ENCODE measurements around the gene RO60. TPM values are rescaled to one million over a fixed set of nuclear protein-coding genes. Genes with fewer than 3 reads are reported as not detected.

RO60 gene
- polyA plus RNA-seq, 1 donor from 2014 or later, result 36.7 TPM

DNA sequence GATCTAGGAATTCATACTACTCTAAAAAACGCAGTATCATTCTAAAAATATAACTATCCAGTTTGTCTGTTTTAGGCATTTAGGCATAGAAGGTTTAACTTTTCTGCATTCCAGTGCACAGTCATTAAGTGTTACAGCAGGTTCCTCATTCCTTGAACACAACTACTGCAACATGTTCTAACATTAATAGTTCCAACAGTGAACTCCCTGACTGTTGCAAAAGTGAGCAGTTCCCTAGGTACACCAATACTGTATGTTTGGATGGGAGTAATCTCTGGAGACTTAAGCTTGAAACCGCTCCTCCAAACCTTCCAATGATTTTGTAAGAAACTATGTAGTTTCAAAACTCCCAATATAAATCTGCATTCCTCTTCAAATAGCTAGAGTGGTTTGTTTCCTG, 46.4 kb upstream of the RO60 start:
- Histone ChIP-seq H2AFZ (ENCODE audit: low read depth, low read length) (no peak overlapping the region), H3K79me2 (replicated peaks; ENCODE audit: insufficient read depth, low read length) (no peaks in the 10 kb centered on the region), H3K9me2 (ENCODE audit: insufficient read depth, low read length) (no peaks in the 10 kb centered on the region), H3K4me2 (ENCODE audit: low read length) (no peak overlapping the region), H4K20me1 (ENCODE audit: insufficient read depth) (no peaks in the 10 kb centered on the region), H3K27me3 (ENCODE audit: insufficient read depth, low read depth, low read length) (no peaks in the 10 kb centered on the region), H3K4me3 (ENCODE audit: low read length) (no peak overlapping the region), H3K9ac (ENCODE audit: low read length) (no peak overlapping the region), H3K9me3 (ENCODE audit: low read length) (no peaks in the 10 kb centered on the region), H3F3A (ENCODE audit: insufficient read depth, low read length, poor library complexity, severe bottlenecking) (no peaks in the 10 kb centered on the region), H3K36me3 (ENCODE audit: insufficient read depth, low read length) (no peaks in the 10 kb centered on the region), H3K27ac (ENCODE audit: low read length) (no peak overlapping the region)
- no peak for TF ChIP-seq SMC3 (conservative IDR thresholded peaks at IDR 0.05; ENCODE audit: poor library complexity)
- no peak for TF ChIP-seq MXI1 (conservative IDR thresholded peaks at IDR 0.05; ENCODE audit: poor library complexity, severe bottlenecking)
- no peak for TF ChIP-seq EP300 (conservative IDR thresholded peaks at IDR 0.05; ENCODE audit: poor library complexity, severe bottlenecking)
- TF ChIP-seq TAF1 (IDR thresholded peaks at IDR 0.05; ENCODE audit: low read depth), result no peak
- TF ChIP-seq, protein P1, sequence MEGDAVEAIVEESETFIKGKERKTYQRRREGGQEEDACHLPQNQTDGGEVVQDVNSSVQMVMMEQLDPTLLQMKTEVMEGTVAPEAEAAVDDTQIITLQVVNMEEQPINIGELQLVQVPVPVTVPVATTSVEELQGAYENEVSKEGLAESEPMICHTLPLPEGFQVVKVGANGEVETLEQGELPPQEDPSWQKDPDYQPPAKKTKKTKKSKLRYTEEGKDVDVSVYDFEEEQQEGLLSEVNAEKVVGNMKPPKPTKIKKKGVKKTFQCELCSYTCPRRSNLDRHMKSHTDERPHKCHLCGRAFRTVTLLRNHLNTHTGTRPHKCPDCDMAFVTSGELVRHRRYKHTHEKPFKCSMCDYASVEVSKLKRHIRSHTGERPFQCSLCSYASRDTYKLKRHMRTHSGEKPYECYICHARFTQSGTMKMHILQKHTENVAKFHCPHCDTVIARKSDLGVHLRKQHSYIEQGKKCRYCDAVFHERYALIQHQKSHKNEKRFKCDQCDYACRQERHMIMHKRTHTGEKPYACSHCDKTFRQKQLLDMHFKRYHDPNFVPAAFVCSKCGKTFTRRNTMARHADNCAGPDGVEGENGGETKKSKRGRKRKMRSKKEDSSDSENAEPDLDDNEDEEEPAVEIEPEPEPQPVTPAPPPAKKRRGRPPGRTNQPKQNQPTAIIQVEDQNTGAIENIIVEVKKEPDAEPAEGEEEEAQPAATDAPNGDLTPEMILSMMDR (IDR thresholded peaks at IDR 0.05; ENCODE audit: poor library complexity, severe bottlenecking), result no peak
- TF ChIP-seq POLR2AphosphoS5 (IDR thresholded peaks at IDR 0.05), result no peak
- TF ChIP-seq, protein P2, sequence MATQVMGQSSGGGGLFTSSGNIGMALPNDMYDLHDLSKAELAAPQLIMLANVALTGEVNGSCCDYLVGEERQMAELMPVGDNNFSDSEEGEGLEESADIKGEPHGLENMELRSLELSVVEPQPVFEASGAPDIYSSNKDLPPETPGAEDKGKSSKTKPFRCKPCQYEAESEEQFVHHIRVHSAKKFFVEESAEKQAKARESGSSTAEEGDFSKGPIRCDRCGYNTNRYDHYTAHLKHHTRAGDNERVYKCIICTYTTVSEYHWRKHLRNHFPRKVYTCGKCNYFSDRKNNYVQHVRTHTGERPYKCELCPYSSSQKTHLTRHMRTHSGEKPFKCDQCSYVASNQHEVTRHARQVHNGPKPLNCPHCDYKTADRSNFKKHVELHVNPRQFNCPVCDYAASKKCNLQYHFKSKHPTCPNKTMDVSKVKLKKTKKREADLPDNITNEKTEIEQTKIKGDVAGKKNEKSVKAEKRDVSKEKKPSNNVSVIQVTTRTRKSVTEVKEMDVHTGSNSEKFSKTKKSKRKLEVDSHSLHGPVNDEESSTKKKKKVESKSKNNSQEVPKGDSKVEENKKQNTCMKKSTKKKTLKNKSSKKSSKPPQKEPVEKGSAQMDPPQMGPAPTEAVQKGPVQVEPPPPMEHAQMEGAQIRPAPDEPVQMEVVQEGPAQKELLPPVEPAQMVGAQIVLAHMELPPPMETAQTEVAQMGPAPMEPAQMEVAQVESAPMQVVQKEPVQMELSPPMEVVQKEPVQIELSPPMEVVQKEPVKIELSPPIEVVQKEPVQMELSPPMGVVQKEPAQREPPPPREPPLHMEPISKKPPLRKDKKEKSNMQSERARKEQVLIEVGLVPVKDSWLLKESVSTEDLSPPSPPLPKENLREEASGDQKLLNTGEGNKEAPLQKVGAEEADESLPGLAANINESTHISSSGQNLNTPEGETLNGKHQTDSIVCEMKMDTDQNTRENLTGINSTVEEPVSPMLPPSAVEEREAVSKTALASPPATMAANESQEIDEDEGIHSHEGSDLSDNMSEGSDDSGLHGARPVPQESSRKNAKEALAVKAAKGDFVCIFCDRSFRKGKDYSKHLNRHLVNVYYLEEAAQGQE (IDR thresholded peaks at IDR 0.05; ENCODE audit: borderline replicate concordance), result no peak

DNA sequence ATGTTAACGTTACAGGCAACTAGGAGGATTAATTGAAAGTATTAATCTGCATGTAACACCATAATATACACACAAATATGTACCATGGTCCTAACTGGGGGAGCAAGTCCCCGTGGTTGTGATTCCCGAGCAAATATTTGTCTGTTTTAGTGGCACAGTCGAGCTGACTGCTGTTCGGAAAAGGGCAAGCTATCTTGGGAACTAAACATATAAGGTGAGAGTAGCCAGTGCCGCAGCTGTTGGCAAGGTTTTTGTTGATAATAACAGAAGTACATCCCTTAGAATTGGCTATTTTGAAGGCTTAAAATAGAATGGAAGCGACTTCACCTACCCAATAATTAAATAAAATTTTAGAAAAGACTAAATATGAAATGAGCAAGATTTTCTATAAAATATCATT, 45.7 kb upstream of the RO60 start:
- H3K27me3 ChIP-seq (ENCODE audit: insufficient read depth, low read depth, low read length), result no peaks in the 10 kb centered on the region
- no peaks in the 10 kb centered on the region for H3K9me2 ChIP-seq (ENCODE audit: insufficient read depth, low read length)
- H3K27ac ChIP-seq (ENCODE audit: low read length), result no peak overlapping the region
- TF ChIP-seq EZH2 (IDR thresholded peaks at IDR 0.05; ENCODE audit: borderline replicate concordance, insufficient read depth, low read length, poor library complexity, severe bottlenecking), result no peak
- TF ChIP-seq, protein P2 (IDR thresholded peaks at IDR 0.05; ENCODE audit: borderline replicate concordance), result no peak
- no peak for TF ChIP-seq SMC3 (conservative IDR thresholded peaks at IDR 0.05; ENCODE audit: poor library complexity)
- no peak for TF ChIP-seq MXI1 (conservative IDR thresholded peaks at IDR 0.05; ENCODE audit: poor library complexity, severe bottlenecking)
- TF ChIP-seq, protein P1 (IDR thresholded peaks at IDR 0.05; ENCODE audit: poor library complexity, severe bottlenecking), result no peak
- no peak for TF ChIP-seq RAD21 (conservative IDR thresholded peaks at IDR 0.05)
- TF ChIP-seq TAF1 (IDR thresholded peaks at IDR 0.05; ENCODE audit: low read depth), result no peak
- no peak for TF ChIP-seq POLR2AphosphoS5 (IDR thresholded peaks at IDR 0.05)
- no peak for TF ChIP-seq EP300 (conservative IDR thresholded peaks at IDR 0.05; ENCODE audit: poor library complexity, severe bottlenecking)
- no peaks in the 10 kb centered on the region for H3F3A ChIP-seq (ENCODE audit: insufficient read depth, low read length, poor library complexity, severe bottlenecking)
- no peak overlapping the region for H3K4me2 ChIP-seq (ENCODE audit: low read length)
- no peaks in the 10 kb centered on the region for H3K79me2 ChIP-seq (replicated peaks; ENCODE audit: insufficient read depth, low read length)
- H3K36me3 ChIP-seq (ENCODE audit: insufficient read depth, low read length), result no peaks in the 10 kb centered on the region
- H3K9me3 ChIP-seq (ENCODE audit: low read length), result no peaks in the 10 kb centered on the region
- H3K4me3 ChIP-seq (ENCODE audit: low read length), result no peak overlapping the region
- H3K9ac ChIP-seq (ENCODE audit: low read length), result no peak overlapping the region
- H4K20me1 ChIP-seq (ENCODE audit: insufficient read depth), result no peaks in the 10 kb centered on the region
- H2AFZ ChIP-seq (ENCODE audit: low read depth, low read length), result no peak overlapping the region
